GM12878 (cell line): Measurements from ENCODE around the gene NAALADL2.
"Not testable (repeated sequence)": the region's sequence is repeated elsewhere in the genome, so short reads cannot be mapped to it uniquely, and the experiment has no call there.

Experiments
- IKZF2 ChIP-seq, 2 experiments: fragments of 450-650 bp; IDR thresholded peaks; 2 replicates each; pipeline ENCODE4 v1.6.1; 2017; ENCODE audit warnings: mild to moderate bottlenecking in 2 of 2, moderate library complexity in 2 of 2
- SIN3A ChIP-seq: IDR thresholded peaks from 2 replicates; pipeline ENCODE4 v1.6.1; 2012; ENCODE audit warnings: low read depth, low read length, improper control_type of control experiment
- TF ChIP-seq, protein P1 (sequence below): IDR thresholded peaks from 2 replicates; pipeline ENCODE4 v1.6.1; 2012; ENCODE audit warnings: mild to moderate bottlenecking, low read depth, low read length

DNA sequence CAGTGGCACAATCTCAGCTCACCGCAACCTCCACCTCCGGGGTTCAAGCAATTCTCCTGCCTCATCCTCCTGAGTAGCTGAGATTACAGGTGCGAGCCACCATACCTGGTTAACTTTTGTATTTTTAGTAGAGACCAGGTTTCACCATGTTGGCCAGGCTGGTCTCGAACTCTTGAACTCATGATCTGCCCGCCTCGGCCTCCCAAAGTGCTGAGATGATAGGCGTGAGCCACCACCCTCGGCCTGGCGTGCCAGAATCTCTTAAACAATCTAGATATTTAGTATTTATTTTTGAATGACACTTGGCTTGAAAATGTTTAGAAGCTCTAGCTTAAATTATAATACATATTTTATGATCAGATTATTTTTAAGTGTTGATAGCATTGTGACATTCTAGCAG lies 755.0 kb downstream of the NAALADL2 start:
- TF ChIP-seq, protein P1, sequence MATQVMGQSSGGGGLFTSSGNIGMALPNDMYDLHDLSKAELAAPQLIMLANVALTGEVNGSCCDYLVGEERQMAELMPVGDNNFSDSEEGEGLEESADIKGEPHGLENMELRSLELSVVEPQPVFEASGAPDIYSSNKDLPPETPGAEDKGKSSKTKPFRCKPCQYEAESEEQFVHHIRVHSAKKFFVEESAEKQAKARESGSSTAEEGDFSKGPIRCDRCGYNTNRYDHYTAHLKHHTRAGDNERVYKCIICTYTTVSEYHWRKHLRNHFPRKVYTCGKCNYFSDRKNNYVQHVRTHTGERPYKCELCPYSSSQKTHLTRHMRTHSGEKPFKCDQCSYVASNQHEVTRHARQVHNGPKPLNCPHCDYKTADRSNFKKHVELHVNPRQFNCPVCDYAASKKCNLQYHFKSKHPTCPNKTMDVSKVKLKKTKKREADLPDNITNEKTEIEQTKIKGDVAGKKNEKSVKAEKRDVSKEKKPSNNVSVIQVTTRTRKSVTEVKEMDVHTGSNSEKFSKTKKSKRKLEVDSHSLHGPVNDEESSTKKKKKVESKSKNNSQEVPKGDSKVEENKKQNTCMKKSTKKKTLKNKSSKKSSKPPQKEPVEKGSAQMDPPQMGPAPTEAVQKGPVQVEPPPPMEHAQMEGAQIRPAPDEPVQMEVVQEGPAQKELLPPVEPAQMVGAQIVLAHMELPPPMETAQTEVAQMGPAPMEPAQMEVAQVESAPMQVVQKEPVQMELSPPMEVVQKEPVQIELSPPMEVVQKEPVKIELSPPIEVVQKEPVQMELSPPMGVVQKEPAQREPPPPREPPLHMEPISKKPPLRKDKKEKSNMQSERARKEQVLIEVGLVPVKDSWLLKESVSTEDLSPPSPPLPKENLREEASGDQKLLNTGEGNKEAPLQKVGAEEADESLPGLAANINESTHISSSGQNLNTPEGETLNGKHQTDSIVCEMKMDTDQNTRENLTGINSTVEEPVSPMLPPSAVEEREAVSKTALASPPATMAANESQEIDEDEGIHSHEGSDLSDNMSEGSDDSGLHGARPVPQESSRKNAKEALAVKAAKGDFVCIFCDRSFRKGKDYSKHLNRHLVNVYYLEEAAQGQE: not testable (repeated sequence)
- not testable (repeated sequence) for TF ChIP-seq SIN3A; IKZF2 (IDR thresholded peaks at IDR 0.05)
